DND-41 (cell line): ENCODE data around the gene ASIC1.

ENCODE experiments used
- ATAC-seq: fragments of 200-7000 bp; cut with Tn5 transposase; 3 replicates; pipeline ENCODE4 v1.9.1; 2021; ENCODE audit warnings: low read depth; ENCODE audit not compliant: insufficient read depth
- DNase-seq: peaks from one replicate; pipeline ENCODE4 v3.0.0-alpha.2; 2020
- H2AFZ ChIP-seq: 2 replicates; pipeline ENCODE4 v1.6.0; 2012; ENCODE audit warnings: low read depth, low read length
- H3K27ac ChIP-seq: 2 replicates; pipeline ENCODE4 v1.5.1; 2012; ENCODE audit warnings: low read length, inconsistent platforms
- H3K27me3 ChIP-seq: fragments of 200-600 bp; sonication (generic); 2 replicates; pipeline ENCODE4 v1.6.0; 2012; ENCODE audit warnings: low read length, mild to moderate bottlenecking, inconsistent platforms; ENCODE audit not compliant: insufficient read depth, poor library complexity
- H3K36me3 ChIP-seq: 2 replicates; pipeline ENCODE4 v1.5.1; 2012; ENCODE audit warnings: low read length, inconsistent platforms; ENCODE audit not compliant: insufficient read depth
- H3K4me1 ChIP-seq: 2 replicates; pipeline ENCODE4 v1.5.1; 2012; ENCODE audit warnings: mild to moderate bottlenecking, low read length; ENCODE audit not compliant: insufficient read depth
- H3K4me2 ChIP-seq: 2 replicates; pipeline ENCODE4 v1.6.0; 2012; ENCODE audit warnings: mild to moderate bottlenecking, moderate library complexity, low read length, inconsistent platforms; ENCODE audit not compliant: insufficient read depth
- H3K4me3 ChIP-seq, 2 experiments: fragments of 200-600 bp in 1 of 2; shearing (Covaris generic) in 1 of 2; 2 replicates each; pipeline ENCODE4 v1.5.1; 2012 to 2016; ENCODE audit warnings: inconsistent platforms in 2 of 2, low read length in 2 of 2, mild to moderate bottlenecking in 2 of 2, low read depth in 1 of 2, moderate library complexity in 1 of 2
- H3K79me2 ChIP-seq: 2 replicates; pipeline ENCODE4 v1.6.0; 2012; ENCODE audit warnings: low read length, inconsistent platforms; ENCODE audit not compliant: insufficient read depth
- H3K9ac ChIP-seq: 2 replicates; pipeline ENCODE4 v1.6.0; 2012; ENCODE audit warnings: low read depth, mild to moderate bottlenecking, inconsistent platforms, low read length, moderate library complexity
- H3K9me3 ChIP-seq: 2 replicates; pipeline ENCODE4 v1.5.1; 2012; ENCODE audit warnings: low read length, moderate library complexity, mild to moderate bottlenecking, inconsistent platforms; ENCODE audit not compliant: insufficient read depth, severe bottlenecking
- H4K20me1 ChIP-seq: 2 replicates; pipeline ENCODE4 v1.6.0; 2012; ENCODE audit warnings: low read length; ENCODE audit not compliant: insufficient read depth
- CTCF ChIP-seq: IDR thresholded peaks from 2 replicates; pipeline ENCODE4 v1.5.1; 2012; ENCODE audit warnings: borderline replicate concordance, low read length, moderate library complexity, mild to moderate bottlenecking; ENCODE audit not compliant: poor library complexity, severe bottlenecking; ENCODE audit errors: extremely low read depth
- EZH2 ChIP-seq: IDR thresholded peaks from 3 replicates; pipeline ENCODE4 v1.6.1; 2012; ENCODE audit warnings: borderline replicate concordance, low read depth, mild to moderate bottlenecking, moderate library complexity, low read length, inconsistent platforms; ENCODE audit not compliant: severe bottlenecking

The ASIC1 gene

GRCh38 chr12:50089730-50090129 is 32.3 kb downstream of the ASIC1 start:
- H3K4me1 ChIP-seq, result peaks cover 30% of the 10 kb centered on the region
- no peaks in the 10 kb centered on the region for H3K9me3 ChIP-seq
- no peak overlapping the region for H3K27ac ChIP-seq
- no peak overlapping the region for H3K4me3 ChIP-seq
- no peak for DNase-seq
- H2AFZ ChIP-seq, result no peak overlapping the region
- ATAC-seq, result no peak
- H3K36me3 ChIP-seq, result peaks cover 85% of the 10 kb centered on the region
- H3K9ac ChIP-seq, result no peak overlapping the region
- H3K4me2 ChIP-seq, result no peak overlapping the region
- H3K79me2 ChIP-seq, result peaks cover 43% of the 10 kb centered on the region
- H3K27me3 ChIP-seq, result no peaks in the 10 kb centered on the region
- TF ChIP-seq EZH2 (no peak), CTCF (no peak)
- H4K20me1 ChIP-seq, result peaks cover 26% of the 10 kb centered on the region

GRCh38 chr12:50090391-50090790 is 33.0 kb downstream of the ASIC1 start:
- H3K9ac ChIP-seq, result no peak overlapping the region
- no peaks in the 10 kb centered on the region for H3K27me3 ChIP-seq
- ATAC-seq (no peak), DNase-seq (no peak)
- no peak for TF ChIP-seq EZH2
- no peak for TF ChIP-seq CTCF
- H3K36me3 ChIP-seq, result peaks cover 92% of the 10 kb centered on the region
- peaks cover 26% of the 10 kb centered on the region for H4K20me1 ChIP-seq
- no peak overlapping the region for H3K4me3 ChIP-seq
- H3K27ac ChIP-seq, result no peak overlapping the region
- no peaks in the 10 kb centered on the region for H3K9me3 ChIP-seq
- H3K4me2 ChIP-seq, result no peak overlapping the region
- peaks cover 41% of the 10 kb centered on the region for H3K79me2 ChIP-seq
- H3K4me1 ChIP-seq, result peaks cover 30% of the 10 kb centered on the region
- no peak overlapping the region for H2AFZ ChIP-seq

GRCh38 chr12:50097952-50098351 is 40.6 kb downstream of the ASIC1 start:
- H3K27me3 ChIP-seq, result no peaks in the 10 kb centered on the region

More at GRCh38 chr12:50097952-50098351, 40.6 kb downstream of the ASIC1 start:
- TF ChIP-seq EZH2, result no peak
- no peak for TF ChIP-seq CTCF
- H3K9me3 ChIP-seq, result no peaks in the 10 kb centered on the region
- H4K20me1 ChIP-seq, result 0 out of 2 replicates have a peak, but pooled peaks cover 6% of the 10 kb centered on the region
- H3K4me3 ChIP-seq, result no peak overlapping the region
- ATAC-seq (no peak), DNase-seq (no peak)
- H3K9ac ChIP-seq, result no peak overlapping the region
- H3K27ac ChIP-seq, result no peak overlapping the region
- no peaks in the 10 kb centered on the region for H3K79me2 ChIP-seq
- H3K36me3 ChIP-seq, result peaks cover 80% of the 10 kb centered on the region
- no peaks in the 10 kb centered on the region for H3K4me1 ChIP-seq
- no peak overlapping the region for H2AFZ ChIP-seq
- no peak overlapping the region for H3K4me2 ChIP-seq
